ENCODE data around the gene SSBP3.

Gene SSBP3

DNA sequence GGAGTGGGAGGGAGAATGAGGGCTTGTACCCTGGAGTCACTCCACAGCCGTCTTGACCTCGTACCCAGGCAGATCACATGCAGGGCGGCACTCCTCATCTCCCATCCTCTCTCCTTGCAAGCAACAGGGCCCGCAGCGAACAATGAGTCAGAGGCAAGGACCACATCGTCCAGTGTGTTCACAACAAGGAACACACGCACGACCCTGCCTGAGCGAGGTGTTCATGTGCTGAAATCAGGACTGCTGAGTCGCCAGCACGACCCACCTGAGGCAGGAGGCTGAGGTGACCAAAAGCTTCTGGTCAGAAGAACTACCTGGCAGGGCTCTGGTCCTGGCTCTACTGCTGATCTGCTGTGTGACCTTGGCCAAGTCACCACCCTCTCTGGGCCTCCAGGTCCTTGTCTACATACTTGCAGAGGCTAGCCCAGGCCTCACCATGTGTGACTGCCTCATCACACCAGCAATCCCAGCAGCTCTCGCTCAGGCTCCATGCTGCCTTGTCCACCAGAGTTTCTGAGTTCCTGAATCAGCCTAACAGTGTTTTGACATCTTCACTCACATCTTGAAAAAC is 78.0 kb downstream of the SSBP3 start:
- no peak for DNase-seq

DNA sequence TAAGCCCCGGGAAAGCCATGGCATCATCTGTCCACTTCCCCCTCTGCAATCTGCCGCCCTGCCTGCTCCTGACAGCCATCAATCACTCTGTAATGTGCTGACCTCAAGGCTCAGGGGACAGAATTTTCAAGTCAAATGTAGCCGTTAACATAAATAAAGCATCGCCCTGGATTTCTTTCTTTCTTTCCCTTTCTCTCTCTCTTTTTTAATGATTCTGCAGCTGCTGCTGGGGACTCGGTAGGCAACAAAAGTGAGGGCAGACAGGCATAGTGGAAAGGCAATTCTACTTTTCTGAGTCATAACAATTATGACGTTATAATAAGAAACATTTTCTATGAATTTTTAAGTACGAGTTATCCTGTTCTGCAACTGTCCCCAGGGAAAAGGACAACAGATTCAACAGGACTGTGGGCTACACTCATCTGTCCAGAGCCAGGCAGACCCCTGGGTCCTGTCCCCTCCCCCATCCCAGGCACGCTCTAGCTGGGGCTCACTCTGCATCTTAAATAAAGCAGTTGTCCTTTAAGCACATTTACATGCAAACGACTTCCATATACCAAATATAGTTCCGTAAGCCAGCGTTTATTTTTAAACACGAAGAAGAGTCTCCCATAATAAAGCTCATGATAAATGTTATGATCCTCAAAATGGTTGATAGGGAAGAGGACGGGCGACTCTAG is 78.7 kb downstream of the SSBP3 start:
- DNase-seq = no peak

DNA sequence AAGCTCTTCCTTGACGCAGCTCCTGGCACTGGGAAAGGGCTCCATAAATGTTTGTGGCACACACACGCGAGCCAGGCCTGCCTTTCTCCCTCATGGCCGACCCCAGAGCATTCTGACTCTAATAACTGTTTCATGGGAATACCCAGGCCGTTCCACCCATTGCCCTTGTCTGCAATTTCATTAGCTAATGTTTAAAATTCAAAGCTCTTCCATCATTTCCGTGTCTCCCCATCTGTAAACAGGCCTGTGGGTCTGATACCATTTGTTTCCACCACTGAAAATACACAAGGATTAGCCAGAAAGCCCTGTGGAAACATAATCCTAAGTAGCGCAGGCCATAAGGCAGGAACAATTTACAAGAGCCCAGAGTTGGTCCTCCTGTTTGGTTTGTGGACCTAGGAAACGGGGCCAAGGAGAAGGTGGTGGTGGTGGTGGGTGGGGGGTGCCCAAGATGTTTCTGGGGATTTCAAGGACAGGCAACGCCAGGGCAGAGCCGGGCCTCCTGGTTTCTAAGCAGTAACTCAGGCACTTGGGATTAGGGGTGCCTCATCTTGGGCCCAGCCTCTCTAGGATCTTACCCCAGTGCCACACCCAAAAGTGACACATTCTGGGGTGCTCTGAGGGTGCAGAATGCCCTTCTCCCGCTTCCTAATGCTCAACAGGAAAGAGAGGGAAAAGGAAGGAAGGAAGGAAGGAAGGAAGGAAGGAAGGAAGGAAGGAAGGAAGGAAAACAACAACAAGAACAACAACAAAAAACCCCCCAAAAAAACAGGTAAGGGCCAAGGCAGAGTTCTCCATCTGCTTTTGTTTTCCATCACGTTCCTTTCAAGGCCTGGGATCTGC is 79.4 kb downstream of the SSBP3 start:
- no peak for DNase-seq

DNA sequence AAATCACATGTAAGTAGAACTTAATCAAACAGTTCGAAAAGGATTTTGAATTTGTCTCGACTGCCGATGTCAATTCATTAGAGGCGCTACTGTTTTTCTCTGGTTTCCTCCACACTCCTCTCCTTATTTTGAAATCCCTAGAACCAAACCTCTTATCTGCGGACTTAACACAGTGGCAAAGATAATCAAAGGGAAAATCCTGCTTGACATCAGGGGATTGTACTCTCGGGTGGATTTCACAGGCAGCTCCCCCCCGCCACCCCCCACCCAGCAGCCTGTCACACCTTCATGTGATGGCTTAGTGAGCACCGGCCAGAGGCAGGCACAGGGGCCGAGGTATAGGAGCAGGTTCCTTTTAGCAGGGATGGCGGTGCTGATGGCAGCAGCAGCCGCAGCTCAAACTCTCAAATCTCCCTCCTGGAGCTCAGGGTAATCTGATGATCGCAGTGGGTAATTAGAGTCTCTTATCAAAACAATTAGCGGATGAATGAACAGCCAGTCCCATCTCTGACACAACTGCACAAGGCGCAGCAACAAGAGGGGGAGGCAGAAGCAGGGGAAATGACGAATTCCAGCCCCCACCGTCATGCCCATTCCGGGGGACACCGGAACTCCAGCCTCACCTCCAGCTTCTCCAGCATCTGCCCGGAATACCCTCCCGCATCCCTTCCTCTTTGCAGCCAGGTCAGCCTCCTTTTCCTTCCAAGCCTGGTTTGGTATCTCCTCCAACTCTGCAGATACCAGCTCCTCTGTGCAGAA is 80.3 kb downstream of the SSBP3 start:
- no peak for DNase-seq

DNA sequence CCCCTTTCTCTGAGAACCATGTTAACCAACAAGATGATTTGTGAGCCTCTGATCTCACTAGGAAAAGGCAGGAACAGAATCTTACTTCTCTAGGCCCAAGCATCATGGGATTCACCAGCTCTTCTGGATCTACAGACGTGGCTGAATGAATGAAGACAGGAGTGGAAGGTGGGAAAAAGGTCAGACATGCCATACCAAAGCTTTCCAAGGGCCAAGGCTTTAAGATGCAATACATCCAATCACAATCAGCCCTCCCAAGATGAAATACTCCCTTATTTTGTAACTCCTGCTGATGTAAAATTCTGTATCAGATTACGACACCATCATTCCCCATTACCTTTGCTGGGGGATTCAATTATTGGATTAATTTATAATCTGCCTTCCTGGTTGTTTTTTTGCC is 80.9 kb downstream of the SSBP3 start:
- no peak for DNase-seq

DNA sequence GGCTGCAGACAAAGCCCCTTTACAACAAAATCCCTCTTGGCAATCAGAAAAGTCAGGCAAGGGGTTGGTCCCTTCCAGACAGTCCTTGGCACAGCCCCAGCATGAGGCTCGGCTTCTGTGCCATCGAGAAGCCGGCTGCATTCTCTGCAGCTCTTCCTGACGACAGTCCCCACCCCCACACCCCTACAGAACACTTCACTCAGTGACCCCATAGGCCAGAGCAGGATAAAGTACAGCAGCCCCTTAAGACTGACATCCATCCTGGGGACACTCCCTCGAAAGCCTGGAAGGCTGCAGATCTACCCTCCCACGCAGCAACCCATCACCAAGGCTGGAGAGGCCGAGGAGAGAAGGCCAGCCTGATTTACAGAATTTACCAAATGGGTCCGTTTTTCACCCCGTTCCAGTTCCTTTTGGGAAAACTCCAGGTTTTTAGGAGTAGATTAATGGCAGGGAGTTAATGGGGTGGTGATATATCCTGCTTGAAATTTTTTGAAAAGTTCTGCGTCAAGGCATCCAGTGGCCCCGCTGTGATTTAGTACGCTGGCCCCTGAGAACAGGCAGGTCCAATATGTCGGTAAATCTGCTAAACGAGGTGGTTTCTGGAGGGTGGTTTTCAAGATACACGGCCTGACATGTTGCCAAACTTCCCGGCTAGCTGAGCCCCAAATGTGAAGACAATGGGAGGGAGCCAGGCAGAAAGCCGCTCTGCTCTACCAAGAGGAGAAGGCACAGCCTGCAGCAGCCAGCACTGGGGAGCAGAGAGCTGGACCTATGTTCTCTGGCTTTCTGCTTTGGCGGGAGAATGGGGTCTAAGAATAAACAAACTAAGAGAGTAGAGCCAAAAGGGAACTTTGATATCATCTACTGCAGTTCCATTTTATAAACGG is 81.7 kb downstream of the SSBP3 start:
- DNase-seq = peak; percentile 59

DNA sequence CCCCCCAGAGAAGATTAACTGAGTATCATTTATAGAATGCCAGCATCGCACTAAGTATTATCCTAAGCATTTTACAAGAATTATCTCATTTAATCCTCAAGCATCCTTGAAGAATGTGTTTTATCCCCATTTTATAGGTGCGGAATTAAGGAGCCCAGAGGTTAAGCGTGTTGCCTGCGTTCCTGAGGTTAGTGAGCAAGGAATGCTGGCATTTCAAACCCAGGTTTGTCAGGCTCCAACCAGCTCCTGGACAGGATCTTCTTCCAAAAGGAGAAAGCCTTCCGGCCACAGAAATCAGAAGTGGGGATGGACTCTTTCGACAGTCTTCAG is 82.3 kb downstream of the SSBP3 start:
- DNase-seq = no peak

DNA sequence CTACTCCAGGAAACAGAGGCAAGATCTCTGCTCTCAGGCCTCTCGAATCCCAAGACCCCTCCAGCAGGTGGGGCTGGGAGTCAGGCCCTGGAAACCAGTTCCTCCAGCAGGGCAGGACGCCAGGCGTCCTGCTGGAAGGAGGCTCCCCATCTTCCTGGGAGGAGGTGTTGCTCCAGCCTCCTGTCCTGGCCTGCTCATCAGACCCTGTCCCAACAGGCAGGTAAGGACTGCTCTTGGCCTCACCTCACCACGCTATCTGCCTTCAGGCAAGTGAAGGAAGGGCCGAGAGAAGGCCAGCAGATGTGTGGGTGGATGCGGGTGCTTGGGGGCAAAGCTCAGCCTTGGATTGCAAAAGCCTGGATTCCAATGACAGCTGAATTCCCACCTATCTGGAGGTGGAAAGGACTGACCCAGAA is 82.9 kb downstream of the SSBP3 start:
- no peak for DNase-seq

DNA sequence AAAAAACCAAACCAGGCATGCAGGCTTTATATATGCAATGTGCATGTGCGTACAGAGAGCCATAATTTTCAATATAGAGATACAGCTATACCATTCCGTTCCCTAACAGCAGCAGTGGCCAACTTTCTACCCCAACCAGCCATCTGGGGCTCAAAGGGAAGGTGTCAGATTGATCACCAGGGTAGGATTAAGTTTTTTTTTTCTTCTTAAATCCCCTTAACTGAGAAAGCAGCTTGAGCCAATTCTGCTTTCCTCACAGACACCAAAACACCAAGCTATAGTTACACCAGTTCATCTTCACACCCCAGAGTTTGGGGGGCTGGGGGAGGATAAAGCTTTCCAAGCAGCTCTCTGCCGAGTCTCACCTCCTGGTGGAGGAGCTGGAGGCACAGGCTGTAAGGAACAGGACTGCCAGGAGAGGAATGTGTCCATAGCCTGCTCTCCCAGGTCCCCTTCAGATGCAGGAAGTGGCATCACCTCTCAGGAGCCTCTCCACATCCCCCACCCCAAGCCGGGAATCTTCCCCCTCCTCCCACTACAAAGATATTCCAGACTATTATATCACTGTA is 87.9 kb downstream of the SSBP3 start:
- no peak for DNase-seq

DNA sequence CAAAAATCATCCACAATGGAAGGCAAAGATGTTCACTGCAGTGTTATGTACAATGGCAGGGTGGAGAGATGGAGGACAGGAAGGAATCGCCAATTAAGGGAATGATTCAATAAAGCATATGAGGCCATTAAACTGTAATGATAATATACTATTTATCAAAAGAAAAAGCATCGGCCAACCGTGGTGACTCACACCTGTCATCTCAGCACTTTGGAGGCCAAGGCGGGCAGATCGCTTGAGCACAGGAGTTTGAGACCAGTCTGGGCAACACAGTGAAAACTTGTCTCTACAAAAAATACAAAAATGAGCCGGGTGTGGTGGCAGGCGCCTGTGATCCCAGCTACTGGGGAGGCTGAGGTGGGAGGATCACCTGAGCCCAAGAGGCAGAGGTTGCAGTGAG is 89.1 kb downstream of the SSBP3 start:
- no peak for DNase-seq

DNA sequence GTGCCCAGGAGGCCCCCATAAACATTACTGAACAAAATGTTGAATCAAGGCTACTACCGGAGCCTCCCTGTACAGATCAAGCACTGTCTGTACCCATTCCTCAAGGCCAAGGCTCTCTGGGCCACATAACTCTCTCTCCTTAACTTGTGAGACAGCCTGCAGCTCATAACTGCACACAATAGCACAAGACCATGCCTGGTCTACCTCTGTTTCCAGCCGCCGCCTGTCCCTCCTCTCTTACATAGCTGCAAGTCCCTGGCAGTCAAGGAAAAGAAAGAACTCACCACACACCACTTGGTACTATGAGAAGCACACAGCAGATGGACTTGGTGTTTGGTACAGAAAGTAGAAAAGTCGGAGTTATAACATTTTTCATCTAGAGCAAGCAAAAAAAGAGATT is 91.1 kb downstream of the SSBP3 start:
- DNase-seq = no peak

DNA sequence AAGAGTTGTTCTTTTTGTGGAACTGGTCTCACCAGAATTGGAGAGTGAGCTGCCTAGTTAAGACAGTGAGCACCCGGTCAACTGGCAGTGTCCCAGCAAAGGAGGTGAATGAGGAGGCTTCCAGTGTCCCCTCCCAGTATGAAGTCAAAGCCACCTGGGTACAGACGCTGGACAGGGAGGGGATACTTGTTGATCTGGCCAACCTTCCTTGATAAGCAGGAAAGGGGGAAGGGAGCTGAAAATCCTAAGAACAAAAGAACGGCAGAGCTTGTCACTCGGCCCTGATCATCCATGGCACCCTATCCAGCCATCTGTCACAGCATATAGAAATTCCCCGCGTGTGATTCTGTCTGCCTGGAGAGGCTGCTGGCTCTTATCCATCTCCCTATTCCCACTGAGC is 91.5 kb downstream of the SSBP3 start:
- no peak for DNase-seq

DNA sequence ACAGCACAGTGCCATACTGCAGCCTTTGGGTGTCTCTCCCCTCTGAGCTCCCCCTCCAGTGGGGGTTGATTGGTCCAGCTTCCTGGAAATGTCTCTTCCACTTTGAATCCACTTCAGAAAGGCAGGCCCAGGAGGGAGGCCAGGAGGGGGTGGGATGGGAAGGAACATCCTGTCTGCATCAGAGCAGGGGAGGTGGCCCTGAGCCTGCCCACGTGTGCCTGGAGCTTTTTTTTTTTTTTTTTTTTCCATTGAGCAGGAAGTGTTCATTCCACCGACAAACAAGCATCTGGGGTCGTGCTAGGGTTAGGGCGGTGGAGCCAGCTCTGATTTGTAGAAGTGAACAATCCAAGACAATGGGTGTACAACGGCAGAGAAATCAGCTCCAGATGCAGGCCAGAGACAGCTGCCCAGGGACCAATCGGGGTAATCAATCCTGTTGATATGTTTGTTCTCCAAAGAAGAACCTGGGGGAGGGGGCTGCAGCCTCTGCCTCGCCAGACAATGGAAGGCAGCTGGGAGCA is 93.3 kb downstream of the SSBP3 start:
- peak; percentile 85 for DNase-seq

DNA sequence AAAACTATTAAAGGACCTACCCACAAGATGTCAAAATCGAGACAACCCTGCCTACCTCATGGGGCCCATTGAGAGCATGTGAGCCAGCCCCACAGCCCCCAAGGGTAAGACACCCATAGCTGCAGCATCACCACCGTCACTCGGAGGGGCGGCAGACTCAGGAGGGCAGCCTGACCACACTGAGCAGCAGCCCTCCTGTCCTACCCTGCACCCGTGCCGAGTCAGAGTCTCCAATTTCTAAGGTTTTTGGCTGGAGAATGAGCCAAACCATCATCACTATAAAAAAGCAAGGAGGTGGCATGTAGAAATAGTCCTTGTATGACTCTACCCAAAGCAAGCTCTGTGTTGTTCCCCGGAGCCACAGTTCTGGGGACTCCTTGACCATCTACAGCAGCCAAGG is 94.7 kb downstream of the SSBP3 start:
- DNase-seq = no peak

DNA sequence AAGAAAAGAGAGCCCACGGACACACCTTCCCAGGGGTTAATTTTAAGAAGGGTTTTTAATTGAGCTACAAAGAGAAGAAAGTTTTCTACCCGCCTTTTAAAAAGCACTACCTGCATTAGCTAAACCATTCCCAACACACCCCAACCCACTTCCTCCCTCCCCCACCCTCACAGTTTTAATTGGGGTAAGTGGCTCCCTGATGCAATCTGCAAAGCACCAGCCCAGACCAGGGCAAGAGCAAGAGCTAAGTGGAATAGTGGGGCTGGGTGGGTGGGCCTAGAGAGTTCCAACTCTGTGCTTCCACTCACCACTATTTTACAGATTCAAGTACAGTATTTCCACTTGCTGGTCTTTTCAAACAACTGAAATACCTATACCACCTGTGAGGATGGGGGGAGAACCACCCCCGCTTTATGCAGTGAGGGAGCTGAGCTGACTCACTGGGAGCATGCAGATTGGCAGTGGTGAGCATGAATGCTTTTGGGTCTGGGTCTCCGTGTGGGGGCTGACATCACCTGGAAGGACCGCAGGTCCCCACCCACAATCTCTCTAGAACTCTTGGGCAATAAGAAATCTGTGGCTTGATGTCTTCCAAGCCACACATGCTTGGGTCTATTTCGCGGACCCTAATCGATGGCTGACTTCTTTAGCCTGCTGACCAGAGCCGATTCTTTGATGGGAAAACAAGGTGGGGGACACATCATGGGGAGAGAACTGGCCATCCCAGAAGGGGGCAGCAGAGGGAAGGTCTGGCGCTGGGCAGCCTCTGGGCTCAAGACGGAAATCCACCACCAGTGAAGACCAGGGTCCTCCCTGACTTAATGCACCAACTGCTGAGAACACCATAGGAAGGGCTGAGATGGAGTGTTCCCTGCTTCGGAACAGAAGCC is 95.5 kb downstream of the SSBP3 start:
- DNase-seq = peak; percentile 62

DNA sequence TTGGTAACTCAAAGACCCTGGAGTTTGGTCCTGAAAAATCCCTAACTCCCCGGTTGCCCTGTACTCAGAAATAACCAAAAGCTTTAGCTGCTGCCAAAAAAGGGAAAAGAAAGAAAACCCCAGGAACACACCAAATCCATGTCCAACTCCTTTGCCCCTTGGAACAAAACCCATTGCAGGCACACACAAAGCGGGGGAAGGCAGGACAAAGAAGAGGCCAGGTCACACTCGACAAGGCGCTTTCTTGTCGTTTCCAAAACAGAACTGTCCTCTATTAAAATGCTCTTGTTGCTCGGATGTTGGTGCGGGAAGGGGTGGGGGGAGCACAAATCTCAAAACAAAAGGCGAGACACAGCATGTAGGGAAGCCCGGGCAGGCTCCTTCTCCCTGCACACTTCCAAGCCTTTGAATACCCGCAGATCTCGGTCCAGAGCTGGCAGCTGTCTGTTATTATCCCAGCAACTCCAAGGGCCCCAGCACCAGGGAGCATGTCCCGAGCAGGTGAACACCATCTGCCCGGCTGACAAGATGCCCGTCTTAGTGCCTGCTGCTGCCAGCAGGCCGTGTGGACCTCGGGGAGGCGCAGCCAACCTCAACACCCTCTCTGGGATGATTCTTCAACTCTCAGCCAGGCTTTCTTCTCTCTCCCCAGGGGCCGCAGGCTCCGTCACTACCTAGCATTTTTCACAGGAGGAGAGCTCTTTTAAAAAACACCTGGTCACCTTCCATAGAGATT is 96.4 kb downstream of the SSBP3 start:
- peak; percentile 50 for DNase-seq

DNA sequence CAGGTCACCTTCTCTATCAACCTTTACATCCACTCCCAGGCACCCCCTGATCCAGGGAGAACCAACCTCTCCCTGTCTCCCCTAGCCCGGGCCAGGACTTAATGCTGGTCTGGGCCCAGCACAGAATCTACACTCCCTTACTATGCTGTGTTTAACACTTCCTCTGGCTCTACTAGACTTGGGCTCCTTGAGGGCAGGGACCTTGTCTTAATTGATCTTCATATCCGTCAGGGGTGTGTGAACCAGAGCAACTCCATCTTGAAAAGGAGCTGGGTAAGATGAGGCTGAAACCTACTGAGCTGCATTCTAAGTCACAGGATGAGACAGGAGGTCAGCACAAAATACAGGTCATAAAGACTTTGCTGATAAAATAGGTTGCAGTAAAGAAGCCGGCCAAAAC is 98.9 kb downstream of the SSBP3 start:
- DNase-seq = no peak

DNA sequence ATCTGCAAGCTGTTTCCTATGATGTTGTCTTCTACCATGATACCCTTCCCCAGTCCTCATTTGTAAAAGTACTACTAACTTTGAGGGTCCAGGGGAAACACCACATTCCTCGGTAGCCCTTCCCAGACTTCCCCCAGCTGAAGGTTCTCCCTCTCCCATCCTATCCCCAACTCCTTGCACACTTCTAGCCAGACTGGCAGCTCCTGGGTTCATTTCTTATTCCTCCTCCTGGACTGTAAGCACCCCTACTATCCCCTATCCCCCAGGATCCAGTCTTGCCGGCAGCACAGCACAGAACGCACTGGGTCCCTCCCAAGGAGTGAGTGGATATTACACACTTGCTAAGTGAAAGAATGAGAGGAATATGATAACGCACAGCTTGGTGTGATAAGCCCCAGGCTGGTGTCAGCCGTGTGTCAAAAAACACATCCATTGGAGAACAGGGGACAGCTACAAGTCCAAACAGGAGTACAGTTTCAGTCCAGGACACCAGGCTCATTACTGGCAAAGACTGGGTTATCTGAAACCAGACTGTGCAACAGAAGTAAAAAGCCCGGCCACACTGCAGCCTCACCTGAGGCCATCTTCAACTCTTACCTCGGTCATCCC is 100.2 kb downstream of the SSBP3 start:
- no peak for DNase-seq

DNA sequence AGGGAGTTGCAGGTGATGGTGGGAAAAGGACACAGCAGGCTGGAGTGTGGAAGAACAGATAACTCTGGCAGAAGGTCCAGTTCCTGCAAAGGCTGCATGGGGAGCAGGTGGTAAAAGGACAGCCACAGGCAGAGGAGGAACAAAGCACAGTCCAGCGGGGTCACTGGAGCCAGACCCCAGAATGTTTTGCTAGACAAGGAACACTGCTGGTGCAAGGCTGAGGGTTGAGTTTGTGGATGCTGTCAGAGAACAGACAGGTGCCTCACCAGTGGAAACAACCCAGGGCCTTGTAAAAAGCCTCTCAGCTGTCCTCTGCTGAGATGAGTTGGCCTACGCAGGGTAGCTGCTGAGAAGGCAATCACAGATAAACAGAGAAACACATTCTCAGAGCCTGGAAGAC is 101.7 kb downstream of the SSBP3 start:
- no peak for DNase-seq

Data from left hindlimb (tissue), 1 donor.